GM18498 (cell line): ENCODE measurements around the gene EIF3K.

Experiments
- ATAC-seq: cut with Tn5 transposase; IDR thresholded peaks from one replicate; pipeline ENCODE4 v1.9.1; 2021; ENCODE audit warnings: mild to moderate bottlenecking, moderate library complexity; ENCODE audit not compliant: unreplicated experiment

Gene EIF3K

DNA sequence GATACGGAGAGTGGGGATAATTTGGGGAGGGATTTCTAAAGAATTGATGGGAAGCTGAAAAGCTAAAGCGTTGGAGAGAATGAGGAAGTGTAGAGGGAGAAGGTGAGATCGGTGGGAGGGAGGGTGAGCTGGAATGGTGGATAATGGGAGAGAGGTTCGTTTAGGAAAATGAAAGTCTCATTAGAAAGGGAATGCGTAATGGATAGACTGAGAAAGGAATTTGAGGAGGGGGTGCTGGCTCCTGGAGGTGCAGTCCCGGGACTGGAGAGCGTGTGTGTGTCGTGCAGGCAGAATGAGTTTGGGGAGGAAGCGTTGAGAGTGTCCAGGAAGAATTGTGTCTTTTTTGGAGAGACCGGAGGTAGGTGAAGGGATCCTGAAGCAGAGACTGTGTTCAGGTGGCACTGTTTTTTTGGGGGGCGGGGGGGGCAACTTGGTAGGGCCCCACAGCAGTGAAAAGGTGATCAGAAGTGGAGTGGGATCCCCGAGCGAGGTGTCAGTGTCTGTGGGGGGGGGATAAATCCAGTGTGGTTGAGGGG, 29.8 kb downstream of the EIF3K start:
- ATAC-seq: no peak

DNA sequence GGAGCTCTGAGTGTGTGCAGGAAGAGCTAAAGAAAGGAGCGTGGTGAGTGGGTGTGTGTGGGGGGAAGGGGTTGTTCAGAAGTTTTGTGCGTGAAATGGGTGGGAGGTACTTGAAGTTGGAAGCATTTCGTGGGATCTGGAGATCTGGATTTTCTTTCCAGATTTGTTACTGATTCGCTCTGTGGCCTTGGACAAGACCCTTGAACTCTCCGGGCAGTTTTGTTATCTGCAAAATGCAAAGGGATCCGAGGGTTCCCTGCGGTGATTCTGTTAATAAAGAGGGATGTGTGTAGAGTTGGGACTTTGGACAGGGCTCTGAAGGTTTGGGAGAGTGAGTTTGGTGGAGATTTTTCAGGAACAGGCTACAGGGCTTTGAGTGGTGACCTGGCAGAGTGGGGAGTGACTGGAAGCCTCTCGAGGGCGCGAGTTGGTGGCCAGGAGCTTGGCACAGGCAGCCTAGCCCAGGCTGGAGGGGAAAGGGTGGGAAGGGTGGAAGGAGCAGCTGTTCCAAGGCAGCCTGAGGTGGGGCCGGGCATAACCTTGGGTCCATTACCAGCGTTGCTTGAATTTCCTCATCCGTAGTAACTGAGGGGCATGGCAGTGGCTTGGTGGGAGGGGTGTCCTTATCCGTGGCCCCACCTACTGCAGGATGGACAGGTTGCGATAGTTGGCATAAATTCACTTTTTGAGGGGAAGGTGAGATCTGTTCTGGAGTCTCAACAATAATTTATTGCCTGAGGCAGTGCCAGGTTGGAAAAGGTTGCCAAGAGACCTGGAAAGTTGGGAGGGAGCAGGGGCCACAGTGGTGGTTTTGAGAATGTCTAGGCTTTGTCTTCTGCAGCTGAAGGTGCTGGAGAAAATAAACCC, 30.6 kb downstream of the EIF3K start:
- no peak for ATAC-seq

DNA sequence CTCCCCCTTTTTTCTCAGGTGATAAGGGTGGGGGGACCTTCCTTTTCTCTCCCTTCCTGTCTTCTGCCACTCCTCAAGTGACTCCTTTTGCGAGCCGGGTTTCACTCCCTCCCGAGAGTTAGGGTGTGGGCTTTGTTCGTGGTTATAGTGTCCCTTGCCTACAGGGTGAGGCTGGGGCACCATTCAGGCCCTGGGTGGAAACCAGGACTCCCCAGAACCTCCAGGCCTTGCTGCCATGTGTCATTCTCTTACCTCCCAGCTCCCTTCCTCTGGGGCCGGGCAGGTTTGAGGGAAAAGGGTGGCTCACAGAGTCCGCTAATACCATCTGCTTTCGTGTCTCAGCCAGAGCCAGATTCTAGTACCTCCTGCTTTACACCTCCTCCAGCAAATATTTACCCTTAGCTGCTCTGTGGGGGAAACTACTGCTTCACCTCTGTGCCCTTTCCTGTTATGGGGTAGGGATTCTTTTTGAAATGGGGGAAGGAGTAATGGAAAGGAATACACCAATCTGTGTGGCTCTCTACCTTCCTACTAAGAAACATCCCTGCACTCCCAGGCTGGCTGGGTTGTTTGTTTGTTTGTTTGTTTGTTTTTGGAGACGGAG, 31.3 kb downstream of the EIF3K start:
- no peak for ATAC-seq

DNA sequence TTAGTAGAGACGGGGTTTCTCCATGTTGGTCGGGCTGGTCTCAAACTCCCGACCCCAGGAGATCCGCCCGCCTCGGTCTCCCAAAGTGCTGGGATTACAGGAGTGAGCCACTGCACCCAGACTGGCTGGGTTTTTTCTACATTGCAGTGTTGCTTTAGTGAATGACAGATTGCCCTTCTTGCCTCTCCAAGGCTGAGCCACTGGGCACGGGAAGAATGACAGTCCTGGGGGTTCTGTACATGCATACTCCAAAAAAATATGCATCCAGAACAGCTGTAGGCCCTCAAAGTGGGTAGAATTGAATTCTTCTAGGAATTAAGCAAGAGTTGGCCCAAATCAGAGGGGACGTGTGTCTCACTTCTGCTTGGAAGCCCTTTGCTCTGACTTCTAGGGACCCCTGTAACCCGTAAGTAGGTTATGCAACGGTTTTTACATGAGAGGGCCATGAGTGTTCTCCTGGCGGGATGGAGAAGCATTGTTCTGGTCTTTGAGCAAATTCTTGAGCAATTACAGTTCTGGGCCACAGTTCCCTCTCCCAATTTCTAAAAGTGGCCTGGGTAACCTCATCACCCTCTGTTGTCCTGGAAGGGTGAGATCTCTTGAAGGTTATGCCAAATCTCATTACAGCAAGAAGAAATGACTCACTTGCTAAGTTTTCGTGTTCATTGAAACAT, 32.1 kb downstream of the EIF3K start:
- no peak for ATAC-seq

DNA sequence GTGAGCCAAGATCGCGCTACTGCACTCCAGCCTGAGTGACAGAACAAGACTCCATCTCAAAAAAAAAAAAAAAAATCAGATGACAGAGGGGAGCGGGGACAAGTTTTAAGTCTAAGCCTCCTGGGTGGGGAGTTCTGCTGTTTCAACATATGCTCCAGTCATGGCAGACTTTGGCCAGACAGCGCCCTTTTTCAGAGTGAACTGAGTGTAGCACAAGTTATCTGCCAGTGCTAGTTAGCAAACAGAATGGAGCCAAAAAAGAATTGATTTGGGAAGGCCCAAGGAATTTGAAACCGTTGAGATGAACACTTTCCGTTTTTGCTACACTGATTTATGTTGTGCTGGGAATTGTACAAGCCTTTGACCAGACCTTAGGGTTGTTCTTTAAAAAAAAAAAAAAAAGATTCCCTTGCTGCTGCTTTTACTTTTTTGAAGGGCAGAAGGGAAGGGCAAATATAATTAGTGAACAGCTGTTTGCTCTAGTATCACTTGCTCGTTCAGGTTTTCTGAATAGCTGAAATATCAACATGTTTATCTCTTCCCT, 34.1 kb downstream of the EIF3K start:
- ATAC-seq: no peak

DNA sequence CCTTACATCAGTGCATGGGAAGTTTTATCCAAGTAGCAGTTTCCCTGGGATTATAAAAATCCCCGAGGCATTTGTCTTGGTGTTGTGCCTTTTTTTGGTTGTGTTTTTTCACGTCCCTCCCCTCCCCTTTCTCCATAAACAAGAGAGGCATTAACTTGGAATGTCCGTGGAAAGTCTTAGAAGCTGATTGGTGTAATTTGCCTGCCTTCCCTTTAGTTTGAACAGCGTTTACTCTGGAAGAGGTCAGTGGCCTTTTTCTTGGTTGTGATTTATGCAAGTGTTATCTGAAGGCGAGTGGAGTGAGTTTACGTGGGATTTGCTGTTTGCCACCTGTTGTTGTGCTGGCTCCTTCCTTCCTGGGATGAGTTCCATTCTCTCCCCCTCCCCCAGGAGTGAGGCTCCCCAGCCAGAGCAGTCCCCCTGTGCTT, 35.7 kb downstream of the EIF3K start:
- no peak for ATAC-seq

DNA sequence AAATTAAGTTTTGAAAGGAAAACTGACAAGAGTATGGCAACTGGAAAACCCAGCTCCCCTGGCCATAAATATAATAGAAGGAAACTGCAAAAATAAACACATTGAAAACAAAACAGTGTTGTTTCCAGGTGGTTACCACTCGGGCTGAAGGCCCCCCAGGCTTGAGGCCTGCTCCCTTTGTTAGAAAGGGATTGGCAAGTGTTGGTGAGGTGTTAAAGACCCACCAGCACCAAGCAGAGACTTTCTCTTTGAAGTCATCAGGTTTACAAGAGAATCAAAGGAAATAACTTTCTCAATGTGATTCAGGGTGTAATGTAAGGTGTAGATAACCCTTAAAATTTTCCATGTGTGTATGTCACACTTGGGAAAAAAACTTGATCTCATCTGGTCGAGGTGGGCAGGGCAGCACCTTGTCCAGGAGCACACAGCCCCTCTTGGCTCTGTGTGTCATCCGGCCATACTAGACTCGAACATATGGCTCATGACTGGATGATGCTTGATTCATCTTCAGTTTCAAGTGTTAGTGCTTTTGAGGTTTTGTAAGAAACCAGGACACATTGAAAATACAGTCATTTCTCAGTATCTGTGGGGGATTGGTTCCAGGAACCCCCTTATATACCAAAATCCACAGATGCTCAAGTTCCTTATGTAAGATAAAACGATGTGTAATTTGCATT, 36.3 kb downstream of the EIF3K start:
- peak; percentile 62 for ATAC-seq

DNA sequence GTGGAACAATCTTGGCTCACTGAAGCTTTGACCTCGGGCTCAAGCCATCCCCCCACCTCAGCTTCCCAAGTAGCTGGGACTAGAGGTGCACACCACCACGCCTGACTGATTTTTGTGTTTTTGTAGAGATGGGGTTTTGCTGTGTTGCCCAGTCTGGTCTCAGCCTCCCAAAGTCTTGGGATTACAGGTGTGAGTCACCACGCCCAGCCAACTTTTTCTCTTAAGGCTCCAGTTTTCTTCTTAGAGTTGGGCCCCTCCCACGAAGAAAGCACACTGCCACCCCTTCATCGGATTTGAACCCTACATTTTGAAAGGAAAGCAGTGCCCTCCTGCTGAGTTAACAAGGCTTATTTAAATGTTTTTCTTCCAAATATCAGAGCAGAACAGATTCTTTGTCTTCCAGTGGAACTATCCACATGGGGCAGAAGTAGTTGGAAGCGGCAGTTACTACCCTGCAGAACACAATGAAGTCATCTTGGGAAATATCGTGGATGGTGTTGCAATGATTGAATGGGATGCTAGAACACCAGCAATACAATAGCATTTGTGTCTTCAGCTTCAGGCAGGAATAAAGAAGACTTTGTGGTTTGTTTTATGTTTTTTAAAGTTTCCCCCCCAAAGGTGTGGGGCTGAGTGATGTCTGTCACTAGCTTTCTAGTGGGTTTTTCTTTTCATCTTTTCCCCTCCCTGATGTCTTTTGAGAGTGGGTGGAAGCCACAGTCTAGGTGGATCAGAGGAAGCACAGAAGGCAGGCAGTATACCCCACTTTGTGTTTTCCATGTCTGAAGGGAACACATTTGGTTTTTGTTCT, 37.4 kb downstream of the EIF3K start:
- no peak for ATAC-seq

DNA sequence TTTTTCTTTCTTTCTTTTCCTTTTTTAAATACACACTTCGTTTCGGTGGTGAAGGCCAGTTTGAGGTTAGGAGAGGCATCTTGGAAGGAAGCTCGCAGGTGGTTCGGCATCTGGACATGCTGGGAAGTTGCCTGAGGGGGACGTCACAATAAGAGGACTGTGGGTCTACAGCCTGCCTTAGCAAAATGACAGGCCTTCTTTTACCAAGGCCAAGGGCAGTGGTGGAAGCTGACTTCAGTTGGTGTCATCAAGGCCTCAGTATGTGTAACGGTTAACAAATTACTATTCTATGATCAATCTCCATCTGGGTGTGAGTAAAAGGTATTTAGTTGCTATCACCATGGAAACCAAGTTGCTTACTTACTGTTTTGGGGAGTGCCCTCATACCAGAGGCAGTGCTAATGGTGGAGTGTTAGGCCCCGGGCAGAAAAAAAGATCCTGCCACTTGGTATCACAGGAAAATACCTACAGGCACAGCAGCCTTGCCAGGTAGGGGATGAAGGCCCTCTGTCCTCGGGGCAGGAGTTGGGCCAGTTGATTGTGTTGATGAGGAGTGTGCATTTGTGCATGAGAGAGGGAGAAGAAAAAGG, 38.7 kb downstream of the EIF3K start:
- no peak for ATAC-seq

DNA sequence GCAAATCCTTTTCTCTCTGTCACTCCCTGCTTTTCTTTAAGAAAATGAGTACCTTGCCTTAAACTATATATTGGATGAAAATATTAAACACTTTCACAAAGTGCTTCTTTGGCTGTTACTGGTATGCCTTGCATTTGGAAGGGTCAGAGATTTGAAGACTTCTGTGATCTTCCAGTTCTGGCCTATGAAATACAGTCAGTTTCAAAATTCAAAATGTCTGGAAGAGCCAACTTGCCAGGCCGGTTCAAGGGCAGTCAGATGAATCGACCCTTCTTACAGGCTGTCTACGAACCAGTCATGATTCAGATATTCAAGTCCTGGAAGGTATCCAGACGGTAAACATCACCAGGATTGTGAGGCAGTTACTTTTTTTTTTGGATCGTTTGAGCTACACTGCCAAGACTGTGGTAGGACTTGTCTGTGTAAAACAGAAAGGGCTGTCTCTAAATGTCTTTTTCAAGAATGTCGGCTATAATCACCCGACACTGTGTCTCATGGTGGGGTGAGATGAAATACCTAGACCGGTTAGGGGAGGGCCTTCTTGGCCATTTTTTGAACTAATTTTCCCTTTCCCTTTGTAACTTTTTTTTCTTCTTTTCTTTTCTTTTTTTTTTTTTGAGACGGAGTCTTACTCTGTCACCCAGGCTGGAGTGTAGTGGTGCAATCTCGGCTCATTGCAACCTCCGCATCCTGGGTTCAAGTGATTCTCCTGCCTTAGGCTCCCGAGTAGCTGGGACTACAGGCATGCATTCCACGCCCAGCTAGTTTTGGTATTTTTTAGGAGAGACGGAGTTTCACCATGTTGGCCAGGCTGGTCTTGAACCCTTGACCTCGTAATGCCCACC, 39.7 kb downstream of the EIF3K start:
- ATAC-seq: no peak

DNA sequence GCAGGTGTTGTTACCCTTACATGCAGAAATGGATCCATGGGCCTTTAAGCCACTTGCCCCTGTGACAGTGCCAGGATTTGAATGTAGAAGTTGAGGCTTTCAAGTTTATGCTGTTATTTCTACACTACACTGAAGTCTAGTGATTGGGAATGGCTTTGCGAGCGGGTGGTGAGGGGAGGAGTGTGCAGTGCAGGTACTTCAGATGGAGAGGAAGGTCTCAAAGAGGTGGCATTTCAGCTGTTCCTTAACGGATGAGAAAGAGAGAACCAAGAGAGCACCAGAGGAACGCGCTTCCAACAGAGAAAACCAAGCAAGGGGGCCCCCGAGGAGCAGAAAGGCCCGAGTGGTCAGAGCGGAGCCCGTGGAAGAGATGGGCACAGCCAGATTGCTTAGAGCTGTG, 41.7 kb downstream of the EIF3K start:
- ATAC-seq: no peak

DNA sequence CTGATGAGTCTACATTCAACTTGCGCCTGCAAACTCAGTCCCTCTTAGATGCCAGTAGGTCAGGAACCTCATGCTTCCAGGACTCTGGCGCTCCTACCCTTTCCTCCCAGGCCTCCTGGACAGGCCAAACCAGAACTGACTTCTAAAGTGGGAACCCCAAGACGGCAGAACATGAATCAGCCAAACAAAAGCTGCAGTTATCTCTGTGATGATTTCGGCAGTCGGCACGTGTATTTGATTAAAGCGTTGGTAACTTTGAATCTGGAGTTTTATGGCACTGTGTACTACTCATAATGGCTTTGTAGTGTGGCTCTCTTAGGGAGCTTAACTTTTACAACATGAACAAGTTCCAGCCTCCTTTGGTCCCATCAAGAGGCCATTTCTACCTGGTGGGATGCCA, 42.1 kb downstream of the EIF3K start:
- no peak for ATAC-seq

DNA sequence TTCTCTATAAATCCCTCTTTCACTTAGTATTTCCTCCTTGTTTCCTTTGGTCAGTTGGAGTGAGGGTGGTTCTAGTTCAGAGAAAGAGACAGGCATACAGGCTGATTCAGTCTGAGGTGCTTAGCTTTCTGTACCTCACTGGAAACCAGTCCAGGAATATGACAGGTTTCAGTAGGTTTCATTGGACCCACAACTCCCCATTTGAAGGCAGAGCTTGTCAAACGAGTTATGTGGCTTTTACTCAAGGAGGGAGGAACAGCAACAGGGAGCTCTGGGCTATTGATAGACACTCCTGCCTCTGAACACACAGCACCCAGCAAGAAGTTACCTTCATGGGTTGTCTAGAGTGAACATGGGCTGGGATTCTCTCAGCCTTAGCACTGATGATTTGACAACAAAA, 43.0 kb downstream of the EIF3K start:
- no peak for ATAC-seq

DNA sequence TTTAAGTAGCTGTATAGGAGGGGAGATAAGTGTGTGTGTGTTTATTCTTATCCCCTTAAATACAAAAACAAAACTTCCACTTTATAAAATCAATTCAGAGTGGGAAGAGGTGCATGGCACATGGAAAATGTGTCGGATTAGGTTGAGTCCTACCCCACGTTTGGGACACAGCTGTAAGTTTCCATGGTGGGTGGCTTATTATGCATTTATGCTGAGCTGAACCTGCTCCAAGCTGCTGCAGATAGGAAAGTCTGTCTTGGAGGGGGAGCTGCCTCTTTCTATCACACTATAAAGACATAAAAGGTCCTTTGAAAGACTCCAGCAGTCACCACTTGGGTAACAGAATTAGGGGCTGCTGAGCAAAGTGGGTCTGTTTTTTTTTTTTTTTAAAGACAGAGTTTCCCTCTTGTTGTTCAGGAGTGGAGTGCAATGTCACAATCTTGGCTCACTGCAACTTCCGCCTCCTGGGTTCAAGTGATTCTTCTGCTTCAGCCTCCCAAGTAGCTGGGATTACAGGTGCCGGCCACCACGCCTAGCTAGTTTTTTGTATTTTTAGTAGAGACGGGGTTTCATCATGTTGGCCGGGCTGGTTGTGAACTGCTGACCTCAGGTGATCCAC, 43.7 kb downstream of the EIF3K start:
- no peak for ATAC-seq

DNA sequence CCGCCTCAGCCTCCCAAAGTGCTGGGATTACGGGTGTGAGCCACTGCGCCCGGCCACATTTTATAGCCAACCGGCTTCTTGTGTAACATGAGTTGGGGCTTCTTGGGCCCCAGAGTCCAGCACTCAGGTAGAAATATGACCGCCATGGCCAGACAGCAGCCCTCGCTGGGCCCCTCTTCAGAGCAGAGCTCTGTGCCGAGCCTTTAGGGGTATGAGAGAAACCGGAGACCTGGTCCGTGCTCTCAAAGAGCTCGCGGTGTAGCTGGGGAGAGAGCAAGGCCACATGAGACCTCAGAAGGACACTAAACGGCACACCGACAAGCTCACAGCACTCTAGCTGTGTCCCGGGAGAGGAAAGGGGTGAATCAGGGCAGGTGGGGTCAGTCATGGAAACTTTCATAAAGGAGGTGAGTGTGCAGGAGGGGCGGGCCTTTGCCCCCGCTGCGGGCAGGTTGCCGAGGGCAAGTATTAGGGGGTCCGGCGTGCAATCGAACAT, 44.2 kb downstream of the EIF3K start:
- ATAC-seq: no peak

DNA sequence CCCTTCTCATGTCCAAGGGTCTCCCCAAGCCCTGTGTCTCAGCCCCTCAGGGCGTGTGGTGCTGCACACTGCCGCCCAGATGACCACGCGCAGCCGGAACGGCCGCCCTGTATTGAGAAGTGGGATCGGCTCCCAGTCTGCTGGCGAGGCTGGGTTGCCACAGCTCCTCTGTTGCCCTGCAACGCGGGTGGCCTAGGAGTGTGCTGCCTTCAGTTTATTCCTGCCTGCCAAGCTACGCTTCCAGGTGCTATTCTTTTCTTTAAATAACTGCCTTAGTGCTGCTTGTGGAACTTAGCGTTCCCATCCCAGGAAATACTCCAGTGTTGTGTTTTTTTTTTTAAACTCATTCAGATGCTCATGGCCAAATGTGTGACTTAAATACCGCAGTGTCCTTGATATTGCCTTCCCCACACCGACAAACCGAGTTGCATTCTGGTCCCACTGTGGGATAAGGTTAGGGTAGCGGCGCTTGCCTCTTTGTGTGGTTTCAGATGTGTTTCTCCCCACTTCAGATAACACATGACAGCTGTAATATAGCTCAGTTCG, 45.0 kb downstream of the EIF3K start:
- no peak for ATAC-seq

DNA sequence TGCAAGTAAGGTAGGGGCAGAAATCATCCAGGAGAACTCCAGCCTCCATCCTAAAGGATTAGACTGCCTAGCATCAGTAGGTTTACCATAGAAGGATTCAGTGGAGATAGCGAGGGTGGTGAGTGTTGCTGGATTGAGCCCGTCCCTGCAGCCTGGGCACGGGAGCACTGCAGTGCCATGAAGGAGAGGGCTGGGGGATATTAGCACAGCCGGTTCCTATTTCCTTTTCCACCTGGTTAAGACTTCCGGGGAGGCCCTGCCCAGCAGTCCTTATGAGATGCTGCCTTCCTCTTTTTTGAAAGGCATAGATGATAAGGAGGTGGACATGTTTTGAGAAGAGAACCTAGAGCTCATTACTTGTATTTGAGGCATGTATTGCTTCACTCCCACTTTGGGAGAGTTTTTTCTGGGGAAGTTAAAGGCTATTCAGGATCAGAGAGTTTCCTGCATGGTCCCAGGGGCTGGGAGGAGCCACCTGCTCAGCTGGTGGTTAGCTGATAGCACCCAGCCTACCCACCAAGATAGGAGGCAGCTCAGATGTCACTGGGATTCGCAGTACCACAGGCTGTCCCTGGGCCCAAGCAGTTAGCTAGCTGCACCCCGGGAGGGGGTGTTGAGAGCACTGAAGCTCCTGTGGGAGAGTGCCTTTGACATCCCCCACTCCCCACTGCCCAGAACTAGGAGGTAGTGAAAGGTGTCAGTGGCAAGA, 45.7 kb downstream of the EIF3K start:
- no peak for ATAC-seq
